H1 (cell line): ENCODE measurements around the gene TMEM52B. TPM values are rescaled to one million over a fixed set of nuclear protein-coding genes. Genes with fewer than 3 reads are reported as not detected.

Source experiments
- CTCF ChIA-PET: fragments of 300-600 bp; sonication (Branson Sonifier 250); formaldehyde crosslinking; loops from one replicate; lab custom pipeline; 2021; ENCODE audit not compliant: partially characterized antibody; lab: Charles Lee
- POLR2A ChIA-PET: fragments of 300-600 bp; sonication (Branson Sonifier 250); formaldehyde crosslinking; loops from one replicate; lab custom pipeline; 2021; ENCODE audit warnings: inconsistent platforms; ENCODE audit not compliant: partially characterized antibody; lab: Charles Lee
- DNase-seq, 2 experiments: peaks; one replicate each; pipeline versions ENCODE4 v3.0.0 to v3.0.0-alpha.2; 2010 to 2022; ENCODE audit warnings: low spot score in 2 of 2, low read depth in 1 of 2, mixed read lengths in 1 of 2
- FAIRE-seq: peaks from 2 replicates; lab custom pipeline; 2011; peaks lifted over from hg19 to GRCh38; lab: Jason Lieb, UNC
- H2AFZ ChIP-seq: 2 replicates; pipeline ENCODE4 v1.8.1; 2012; ENCODE audit warnings: low read length, inconsistent platforms
- H2AK5ac ChIP-seq: 2 replicates; pipeline ENCODE4 v1.6.1; 2013; ENCODE audit warnings: low read depth, low read length
- H2BK120ac ChIP-seq: replicated peaks from 2 replicates; pipeline ENCODE3; 2013; ENCODE audit warnings: low read depth, low read length, inconsistent platforms
- H2BK12ac ChIP-seq: 2 replicates; pipeline ENCODE4 v1.6.1; 2013; ENCODE audit warnings: low read depth, low read length
- H2BK15ac ChIP-seq: 2 replicates; pipeline ENCODE4 v1.6.1; 2013; ENCODE audit warnings: low read length
- H2BK20ac ChIP-seq: 2 replicates; pipeline ENCODE4 v1.6.1; 2013; ENCODE audit warnings: low read length
- H2BK5ac ChIP-seq: 2 replicates; pipeline ENCODE4 v1.6.1; 2013; ENCODE audit warnings: low read depth, low read length
- H3K14ac ChIP-seq: 2 replicates; pipeline ENCODE4 v1.6.1; 2013; ENCODE audit warnings: inconsistent platforms; ENCODE audit not compliant: insufficient read length
- H3K18ac ChIP-seq: 2 replicates; pipeline ENCODE4 v1.6.1; 2013; ENCODE audit warnings: low read length; ENCODE audit errors: extremely low read depth
- H3K23ac ChIP-seq: 2 replicates; pipeline ENCODE4 v1.6.1; 2013; ENCODE audit warnings: inconsistent platforms; ENCODE audit not compliant: insufficient read length
- H3K23me2 ChIP-seq: 2 replicates; pipeline ENCODE4 v1.6.1; 2013; ENCODE audit warnings: low read depth, low read length
- H3K27ac ChIP-seq: 2 replicates; pipeline ENCODE4 v1.6.1; 2011; ENCODE audit warnings: low read depth, low read length, inconsistent platforms
- H3K27me3 ChIP-seq, 4 experiments: replicated peaks in 1 of 4; 1 replicate in 1 of 4; 2 replicates in 3 of 4; pipeline versions ENCODE4 v1.6.1 to v1.8.1; 2011 to 2013; ENCODE audit warnings: low read length in 3 of 4, mild to moderate bottlenecking in 3 of 4, inconsistent platforms in 2 of 4, mixed read lengths in 2 of 4, moderate library complexity in 1 of 4; ENCODE audit not compliant: control insufficient read depth in 3 of 4, insufficient read depth in 3 of 4; ENCODE audit errors: extremely low read depth in 1 of 4
- H3K36me3 ChIP-seq, 4 experiments: 2 replicates each; pipeline versions ENCODE4 v1.6.1 to v1.8.1; 2011 to 2013; ENCODE audit warnings: mild to moderate bottlenecking in 4 of 4, low read length in 3 of 4, moderate library complexity in 2 of 4, control low read depth in 1 of 4, inconsistent platforms in 1 of 4; ENCODE audit not compliant: insufficient read depth in 4 of 4, control insufficient read depth in 2 of 4
- H3K4ac ChIP-seq: replicated peaks from 2 replicates; pipeline ENCODE3; 2013; ENCODE audit warnings: low read length, low read depth, mixed read lengths, inconsistent platforms; ENCODE audit not compliant: insufficient read length
- H3K4me1 ChIP-seq, 4 experiments: replicated peaks in 1 of 4; 1 replicate in 1 of 4; 2 replicates in 3 of 4; pipeline versions ENCODE4 v1.6.1 to v1.8.1; 2011 to 2013; ENCODE audit warnings: low read length in 3 of 4, inconsistent platforms in 2 of 4, mixed read lengths in 1 of 4; ENCODE audit not compliant: insufficient read depth in 4 of 4, control insufficient read depth in 3 of 4
- H3K4me2 ChIP-seq, 2 experiments: 2 replicates each; pipeline versions ENCODE4 v1.6.1 to v1.8.1; 2011 to 2013; ENCODE audit warnings: low read depth in 2 of 2, low read length in 2 of 2, control low read depth in 1 of 2, inconsistent platforms in 1 of 2, mild to moderate bottlenecking in 1 of 2; ENCODE audit not compliant: insufficient read depth in 1 of 2
- H3K4me3 ChIP-seq, 4 experiments: fragments of 200-600, 300-600 bp in 1 of 4; sonication (generic), shearing (Covaris generic), sonication (Bioruptor Twin) in 1 of 4; 2 replicates each; pipeline versions ENCODE4 v1.5.1 to v1.8.1; 2011 to 2016; ENCODE audit warnings: low read length in 4 of 4, low read depth in 3 of 4, control low read depth in 2 of 4, inconsistent platforms in 2 of 4, mild to moderate bottlenecking in 2 of 4, mixed read lengths in 1 of 4, moderate library complexity in 1 of 4; ENCODE audit not compliant: insufficient read depth in 2 of 4; ENCODE audit errors: extremely low read depth in 1 of 4
- H3K56ac ChIP-seq: replicated peaks from 2 replicates; pipeline ENCODE3; 2013; ENCODE audit warnings: low read depth, mild to moderate bottlenecking, mixed read lengths, low read length, inconsistent platforms; ENCODE audit not compliant: insufficient read length
- H3K79me1 ChIP-seq: 2 replicates; pipeline ENCODE4 v1.6.1; 2013; ENCODE audit warnings: low read depth, low read length, control low read depth
- H3K79me2 ChIP-seq, 2 experiments: 2 replicates each; pipeline versions ENCODE4 v1.6.1 to v1.8.1; 2012 to 2013; ENCODE audit warnings: low read length in 2 of 2, mild to moderate bottlenecking in 2 of 2, inconsistent platforms in 1 of 2; ENCODE audit not compliant: insufficient read depth in 2 of 2, control insufficient read depth in 1 of 2
- H3K9ac ChIP-seq, 4 experiments: replicated peaks in 1 of 4; 1 replicate in 1 of 4; 2 replicates in 3 of 4; pipeline versions ENCODE4 v1.6.1 to v1.8.1; 2011 to 2013; ENCODE audit warnings: low read depth in 3 of 4, low read length in 3 of 4, control low read depth in 2 of 4, mild to moderate bottlenecking in 2 of 4, moderate library complexity in 2 of 4, inconsistent platforms in 1 of 4; ENCODE audit errors: extremely low read depth in 1 of 4
- H3K9me3 ChIP-seq, 2 experiments: 2 replicates each; pipeline versions ENCODE4 v1.6.1 to v1.8.1; 2012 to 2013; ENCODE audit warnings: mild to moderate bottlenecking in 2 of 2, moderate library complexity in 2 of 2, control low read depth in 1 of 2, inconsistent platforms in 1 of 2, low read depth in 1 of 2, low read length in 1 of 2, mixed read lengths in 1 of 2; ENCODE audit not compliant: insufficient read depth in 2 of 2
- H4K20me1 ChIP-seq, 2 experiments: replicated peaks in 1 of 2; 2 replicates each; pipeline versions ENCODE3 to v1.8.1; 2011 to 2013; ENCODE audit warnings: inconsistent platforms in 2 of 2, low read length in 2 of 2, mild to moderate bottlenecking in 1 of 2; ENCODE audit not compliant: insufficient read depth in 2 of 2, control insufficient read depth in 1 of 2
- H4K5ac ChIP-seq: 2 replicates; pipeline ENCODE4 v1.6.1; 2013; ENCODE audit warnings: low read length, low read depth, mixed read lengths, inconsistent platforms; ENCODE audit not compliant: insufficient read length
- H4K8ac ChIP-seq: 2 replicates; pipeline ENCODE4 v1.8.0; 2013; ENCODE audit warnings: mild to moderate bottlenecking, moderate library complexity, low read length, inconsistent platforms; ENCODE audit not compliant: insufficient read depth; ENCODE audit errors: extremely low read depth
- H4K91ac ChIP-seq: replicated peaks from 2 replicates; pipeline ENCODE3; 2013; ENCODE audit warnings: low read length, mixed read lengths, inconsistent platforms; ENCODE audit not compliant: insufficient read length
- BCL11A ChIP-seq, 2 experiments: IDR thresholded peaks; one replicate each; pipeline ENCODE4 v1.6.1; 2011; ENCODE audit warnings: low read depth in 2 of 2, low read length in 2 of 2, mild to moderate bottlenecking in 2 of 2
- CBX8 ChIP-seq: fragments of 300-800, 300-1000 bp; sonication (generic); IDR thresholded peaks from 2 replicates; pipeline ENCODE4 v1.7.1; 2016; ENCODE audit warnings: low read depth, low read length, borderline replicate concordance
- CEBPB ChIP-seq: IDR thresholded peaks from 2 replicates; pipeline ENCODE4 v1.6.1; 2012; ENCODE audit warnings: low read depth, low read length
- EZH2 ChIP-seq: fragments of 200-600 bp; sonication (generic); IDR thresholded peaks from 2 replicates; pipeline ENCODE4 v1.7.1; 2012; ENCODE audit warnings: low read depth, mild to moderate bottlenecking, moderate library complexity, low read length, inconsistent platforms; ENCODE audit not compliant: severe bottlenecking
- GTF2F1 ChIP-seq: IDR thresholded peaks from 2 replicates; pipeline ENCODE4 v1.6.1; 2012; ENCODE audit warnings: low read depth, low read length, improper control_type of control experiment, borderline replicate concordance
- MAFK ChIP-seq: IDR thresholded peaks from 2 replicates; pipeline ENCODE4 v1.6.1; 2012; ENCODE audit warnings: low read depth, mild to moderate bottlenecking, improper control_type of control experiment, low read length
- NRF1 ChIP-seq: IDR thresholded peaks from 2 replicates; pipeline ENCODE4 v1.6.1; 2011; ENCODE audit warnings: mild to moderate bottlenecking, low read depth, low read length, improper control_type of control experiment
- PHF8 ChIP-seq: fragments of 200-600 bp; sonication (generic); conservative IDR thresholded peaks from 2 replicates; pipeline ENCODE4 v1.7.1; 2012; ENCODE audit warnings: low read depth, mild to moderate bottlenecking, inconsistent platforms, low read length, moderate library complexity
- POLR2A ChIP-seq, 2 experiments: IDR thresholded peaks; 1 replicate in 1 of 2; 2 replicates in 1 of 2; pipeline ENCODE4 v1.6.1; 2011; ENCODE audit warnings: low read depth in 2 of 2, low read length in 2 of 2, mild to moderate bottlenecking in 2 of 2; ENCODE audit errors: control extremely low read depth in 1 of 2
- RAD21 ChIP-seq, 2 experiments: IDR thresholded peaks in 1 of 2; conservative IDR thresholded peaks in 1 of 2; 2 replicates each; pipeline ENCODE4 v1.6.1; 2011; ENCODE audit warnings: low read depth in 2 of 2, low read length in 2 of 2, improper control_type of control experiment in 1 of 2, inconsistent platforms in 1 of 2, mild to moderate bottlenecking in 1 of 2, moderate library complexity in 1 of 2
- RBBP5 ChIP-seq: IDR thresholded peaks from 2 replicates; pipeline ENCODE4 v1.7.1; 2012; ENCODE audit warnings: low read depth, mild to moderate bottlenecking, inconsistent platforms, low read length, moderate library complexity, borderline replicate concordance
- SIRT6 ChIP-seq: IDR thresholded peaks from one replicate; pipeline ENCODE4 v1.7.1; 2012; ENCODE audit warnings: low read length, inconsistent platforms
- TAF1 ChIP-seq: IDR thresholded peaks from 2 replicates; pipeline ENCODE4 v1.6.1; 2011; ENCODE audit warnings: mild to moderate bottlenecking, low read depth, low read length
- TBP ChIP-seq: IDR thresholded peaks from 2 replicates; pipeline ENCODE4 v1.6.1; 2011; ENCODE audit warnings: low read depth, low read length, improper control_type of control experiment
- TEAD4 ChIP-seq: IDR thresholded peaks from 2 replicates; pipeline ENCODE4 v1.6.1; 2012; ENCODE audit warnings: low read depth, low read length, inconsistent platforms, mixed read lengths
- WGBS, 2 experiments: shearing (Covaris generic) in 1 of 2; methylation state at CpG; one replicate each; pipeline versions ENCODE4 v1.1.6 to v1.1.7; 2013 to 2015; ENCODE audit warnings: low lambda C conversion rate in 2 of 2, mixed read lengths in 2 of 2, inconsistent platforms in 1 of 2, low coverage in 1 of 2, missing lambda C conversion rate in 1 of 2; ENCODE audit not compliant: insufficient replicate concordance in 2 of 2, insufficient coverage in 1 of 2, insufficient read length in 1 of 2; ENCODE audit errors: extremely low coverage in 1 of 2, missing lambda C conversion rate in 1 of 2; 5-methylcytosine and 5-hydroxymethylcytosine counted together
- polyA plus RNA-seq, 7 experiments: library from polyadenylated mRNA; depleted of rRNA in 3 of 7; stranded (reverse) in 5 of 7; unstranded in 2 of 7; fragments of >200 nt in 5 of 7; fragments of 200-250 nt in 2 of 7; gene quantifications; 1 replicate in 5 of 7; 2 replicates in 1 of 7; 4 replicates in 1 of 7; pipeline versions ENCODE4 v1.2.1 to v1.2.3, GENCODE V29; 2011 to 2013; ENCODE audit warnings: missing spikeins in 2 of 7, mixed read lengths in 2 of 7
- total RNA-seq: library from RNA; stranded (reverse); fragmentation: NEBNext Ultra II Directional; extraction: Animal tissue kit (Norgen Biotek cat#: 25700); gene quantifications from 2 replicates; pipeline ENCODE4 v1.2.1, GENCODE V29; 2021

Gene TMEM52B
- total and polyA plus RNA-seq, 2 of the 8 experiments (the other 6 are each of a cell fraction or from before 2014, with no cell fraction given): not detected

GRCh38 chr12:10218021-10218420 is 39.2 kb downstream of the TMEM52B start:
- 89% methylated on average over 6 of the region's 6 CpGs; no CpG with 5 or more reads in 1 of the 2 experiments for WGBS, 2 experiments
- H3K56ac ChIP-seq: no peak overlapping the region
- H2BK20ac ChIP-seq: no peak overlapping the region
- no peak overlapping the region for H3K27ac ChIP-seq
- no peak overlapping the region for H2BK5ac ChIP-seq
- no peaks in the 10 kb centered on the region for H3K27me3 ChIP-seq
- H4K20me1 ChIP-seq: peaks cover 0 to 2% of the 10 kb centered on the region in 2 experiments
- DNase-seq: no peak
- no peak for FAIRE-seq
- no peak overlapping the region for H2AK5ac ChIP-seq
- POLR2A ChIA-PET: no interaction called here
- H3K23ac ChIP-seq: no peak overlapping the region
- H3K23me2 ChIP-seq: peaks cover 8% of the 10 kb centered on the region
- H3K4me2 ChIP-seq: no peak overlapping the region
- H3K36me3 ChIP-seq: peaks cover 13 to 40% (median 33%) of the 10 kb centered on the region in 4 experiments
- no peak overlapping the region for H2BK12ac ChIP-seq
- H2AFZ ChIP-seq: no peak overlapping the region
- H4K5ac ChIP-seq: no peak overlapping the region
- peaks cover 2% of the 10 kb centered on the region; the same call in 1 of the 2 replicates for H3K79me1 ChIP-seq
- H3K4me3 ChIP-seq: no peak overlapping the region
- H3K4ac ChIP-seq: no peak overlapping the region
- H2BK120ac ChIP-seq: no peak overlapping the region
- no peak overlapping the region for H2BK15ac ChIP-seq
- peaks cover 0 to 38% of the 10 kb centered on the region in 2 experiments; a peak in 3 of 4 replicates for H3K79me2 ChIP-seq
- CTCF ChIA-PET: interaction anchor here (1.8 kb wide), 1 partner anchor 18 kb away, joined by 4 read pairs; no protein-coding TSS in a partner anchor
- no peaks in the 10 kb centered on the region for H3K9me3 ChIP-seq
- no peak overlapping the region for H4K91ac ChIP-seq
- no peak overlapping the region for H3K14ac ChIP-seq
- no peak overlapping the region for H3K9ac ChIP-seq
- peaks cover 0 to 10% (median 3%) of the 10 kb centered on the region in 4 experiments; a peak in 5 of 7 replicates for H3K4me1 ChIP-seq
- no peak overlapping the region for H3K18ac ChIP-seq
- no peak overlapping the region for H4K8ac ChIP-seq
- TF ChIP-seq TBP (no peak), TEAD4 (no peak), BCL11A (IDR thresholded peaks at IDR 0.05; ENCODE audit: low read depth in 2 of 2, low read length in 2 of 2) (no peak), PHF8 (no peak), NRF1 (no peak), CBX8 (no peak), EZH2 (no peak), RBBP5 (no peak), MAFK (no peak), SIRT6 (no peak), CEBPB (no peak), RAD21 (IDR thresholded peaks at IDR 0.05 in 1 of 2, conservative IDR thresholded peaks at IDR 0.05 in 1 of 2; ENCODE audit: low read depth in 2 of 2, low read length in 2 of 2) (no peak), GTF2F1 (no peak), TAF1 (no peak), POLR2A (IDR thresholded peaks at IDR 0.05; ENCODE audit: control extremely low read depth in 1 of 2, low read depth in 2 of 2, low read length in 2 of 2) (no peak)
